OCI-LY3 (cell line): ENCODE data around the gene LGI4.

ENCODE experiments used
- CTCF ChIP-seq: fragments of 200-600, 300-600 bp; sonication (generic); IDR thresholded peaks from 2 replicates; pipeline ENCODE4 v1.5.1; 2014; ENCODE audit warnings: antibody characterized with exemption, low read length, low read depth
- EZH2phosphoT487 ChIP-seq: fragments of 200-600 bp; shearing (Covaris generic); IDR thresholded peaks from 2 replicates; pipeline ENCODE4 v1.6.1; 2018; ENCODE audit warnings: antibody characterized with exemption, mixed run types, low read depth

- TF ChIP-seq CTCF = no peak
- no peak for TF ChIP-seq EZH2phosphoT487
These were observed 51.0 kb downstream of the LGI4 start for GRCh38 chr19:35083691-35084508.
